Amniotic epithelial cell (primary cell): ENCODE data around the gene ARHGAP44.
"Not testable (repeated sequence)": the region's sequence is repeated elsewhere in the genome, so short reads cannot be mapped to it uniquely, and the experiment has no call there.

ENCODE experiments used
- DNase-seq: peaks from one replicate; pipeline ENCODE4 v3.0.0-alpha.2; 2010; ENCODE audit warnings: low read depth

ARHGAP44 gene

GRCh38 chr17:12821376-12821940 lies 32.2 kb downstream of the ARHGAP44 start:
- DNase-seq: no peak

GRCh38 chr17:12826431-12826830 lies 37.1 kb downstream of the ARHGAP44 start:
- DNase-seq: no peak

- DNase-seq: no peak
These were observed 41.5 kb downstream of the ARHGAP44 start for GRCh38 chr17:12830777-12831247.

GRCh38 chr17:12831839-12832238 lies 42.5 kb downstream of the ARHGAP44 start:
- DNase-seq: no peak

GRCh38 chr17:12839042-12839441 lies 49.7 kb downstream of the ARHGAP44 start:
- no peak for DNase-seq

GRCh38 chr17:12842936-12843335 lies 53.6 kb downstream of the ARHGAP44 start:
- no peak for DNase-seq

- no peak for DNase-seq
These were observed 61.7 kb downstream of the ARHGAP44 start for GRCh38 chr17:12850996-12851395.

GRCh38 chr17:12851901-12852435 lies 62.7 kb downstream of the ARHGAP44 start:
- DNase-seq: no peak

GRCh38 chr17:12853921-12854320 lies 64.6 kb downstream of the ARHGAP44 start:
- no peak for DNase-seq

- no peak for DNase-seq
These were observed 67.1 kb downstream of the ARHGAP44 start for GRCh38 chr17:12856416-12856815.

GRCh38 chr17:12857592-12857991 lies 68.3 kb downstream of the ARHGAP44 start:
- DNase-seq: no peak

- no peak for DNase-seq
These were observed 70.2 kb downstream of the ARHGAP44 start for GRCh38 chr17:12859520-12859919.

GRCh38 chr17:12865769-12866168 lies 76.5 kb downstream of the ARHGAP44 start:
- DNase-seq: no peak

- DNase-seq: no peak
These were observed 76.9 kb downstream of the ARHGAP44 start for GRCh38 chr17:12866244-12866643.

GRCh38 chr17:12867726-12868125 lies 78.4 kb downstream of the ARHGAP44 start:
- no peak for DNase-seq

- not testable (repeated sequence) for DNase-seq
These were observed 84.3 kb downstream of the ARHGAP44 start for GRCh38 chr17:12873415-12874125.

- no peak for DNase-seq
These were observed 88.8 kb downstream of the ARHGAP44 start for GRCh38 chr17:12877953-12878669.

- DNase-seq: not testable (repeated sequence)
These were observed 89.8 kb downstream of the ARHGAP44 start for GRCh38 chr17:12879096-12879495.

GRCh38 chr17:12883472-12883871 lies 94.2 kb downstream of the ARHGAP44 start:
- DNase-seq: no peak

- DNase-seq: no peak
These were observed 97.8 kb downstream of the ARHGAP44 start for GRCh38 chr17:12887088-12887487.

GRCh38 chr17:12896180-12896785 lies 107.0 kb downstream of the ARHGAP44 start:
- DNase-seq: no peak

GRCh38 chr17:12898110-12898509 lies 108.8 kb downstream of the ARHGAP44 start:
- DNase-seq: no peak
